Smooth muscle cell (in vitro differentiated cells): Measurements from ENCODE around the gene RSL1D1. TPM values are rescaled to one million over a fixed set of nuclear protein-coding genes. Genes with fewer than 3 reads are reported as not detected.

ENCODE experiments used
- DNase-seq: peaks from one replicate; lab custom pipeline; 2025; ENCODE audit not compliant: unreplicated experiment; lab: John Stamatoyannopoulos, UW
- H2AFZ ChIP-seq: fragments of 200-600 bp; sonication (generic); 2 replicates; pipeline ENCODE4 v1.6.0; 2016; ENCODE audit warnings: antibody characterized with exemption, low read depth, mild to moderate bottlenecking
- H3F3A ChIP-seq: fragments of 200-600 bp; sonication (generic); 2 replicates; pipeline ENCODE4 v1.6.0; 2017; ENCODE audit warnings: antibody characterized with exemption, low read depth
- H3K27ac ChIP-seq: fragments of 200-600 bp; sonication (generic); 2 replicates; pipeline ENCODE4 v1.5.1; 2016; ENCODE audit warnings: low read depth, mild to moderate bottlenecking
- H3K27me3 ChIP-seq: fragments of 200-600 bp; sonication (generic); 2 replicates; pipeline ENCODE4 v1.6.1; 2016; ENCODE audit warnings: low read depth, mild to moderate bottlenecking
- H3K36me3 ChIP-seq: fragments of 200-600 bp; sonication (generic); 2 replicates; pipeline ENCODE4 v1.5.1; 2016; ENCODE audit warnings: low read depth
- H3K4me1 ChIP-seq: fragments of 200-600 bp; sonication (generic); 2 replicates; pipeline ENCODE4 v1.5.1; 2016; ENCODE audit warnings: low read depth
- H3K4me2 ChIP-seq: fragments of 200-600 bp; sonication (generic); 2 replicates; pipeline ENCODE4 v1.6.0; 2016; ENCODE audit warnings: mild to moderate bottlenecking
- H3K4me3 ChIP-seq: fragments of 200-600 bp; sonication (generic); 2 replicates; pipeline ENCODE4 v1.5.1; 2016; ENCODE audit warnings: mild to moderate bottlenecking
- H3K79me2 ChIP-seq: fragments of 200-600 bp; sonication (generic); 2 replicates; pipeline ENCODE4 v1.6.0; 2016; ENCODE audit warnings: low read depth, mild to moderate bottlenecking
- H3K9ac ChIP-seq: fragments of 200-600 bp; sonication (generic); 2 replicates; pipeline ENCODE4 v1.6.0; 2016; ENCODE audit warnings: low read depth
- H3K9me3 ChIP-seq: fragments of 200-600 bp; sonication (generic); replicated peaks from 2 replicates; pipeline ENCODE4 v1.5.1; 2016; ENCODE audit warnings: low read depth
- H4K20me1 ChIP-seq: fragments of 200-600 bp; sonication (generic); 2 replicates; pipeline ENCODE4 v1.6.0; 2016; ENCODE audit warnings: low read depth
- CTCF ChIP-seq: fragments of 200-600 bp; sonication (generic); IDR thresholded peaks from 2 replicates; pipeline ENCODE4 v1.5.1; 2017; ENCODE audit warnings: borderline replicate concordance, mild to moderate bottlenecking, antibody characterized with exemption; ENCODE audit not compliant: insufficient read depth, poor library complexity, severe bottlenecking
- WGBS: methylation state at CpG from one replicate; pipeline ENCODE4 v1.1.7; 2016; ENCODE audit warnings: low lambda C conversion rate; 5-methylcytosine and 5-hydroxymethylcytosine counted together
- polyA plus RNA-seq: library from polyadenylated mRNA; unstranded; fragments of >200 nt; fragmentation: Nextera tagmentation; extraction: Ambion mirVana; gene quantifications from 2 replicates; pipeline ENCODE4 v1.2.1, GENCODE V29; 2016
- total RNA-seq: library from RNA; depleted of rRNA; stranded (reverse); fragments of >200 nt; gene quantifications from 2 replicates; pipeline ENCODE4 v1.2.3, GENCODE V29; 2014

The RSL1D1 gene
- total and polyA plus RNA-seq, 2 experiments from 2014 or later, result 104 to 157 TPM

GRCh38 chr16:11875721-11876120, 24.4 kb upstream of the RSL1D1 start:
- TF ChIP-seq CTCF, result no peak
- DNase-seq, result no peak
- Histone ChIP-seq H4K20me1 (peaks cover 51% of the 10 kb centered on the region), H3K9ac (no peak overlapping the region), H3K4me1 (no peaks in the 10 kb centered on the region), H3K4me3 (no peak overlapping the region), H3K79me2 (peaks cover 6% of the 10 kb centered on the region), H3K27me3 (no peaks in the 10 kb centered on the region), H3K27ac (no peak overlapping the region), H2AFZ (no peak overlapping the region), H3K4me2 (no peak overlapping the region), H3K36me3 (peaks cover 17% of the 10 kb centered on the region), H3F3A (peaks cover 3% of the 10 kb centered on the region), H3K9me3 (no peaks in the 10 kb centered on the region)
- WGBS, result 93% methylated on average over 5 of the region's 5 CpGs

GRCh38 chr16:11871193-11871592, 19.9 kb upstream of the RSL1D1 start:
- 49% methylated on average over 7 of the region's 7 CpGs for WGBS
- DNase-seq, result no peak
- Histone ChIP-seq H3K36me3 (peaks cover 5% of the 10 kb centered on the region), H3K79me2 (peaks cover 6% of the 10 kb centered on the region), H4K20me1 (peaks cover 75% of the 10 kb centered on the region), H3K9me3 (no peaks in the 10 kb centered on the region), H3K27me3 (no peaks in the 10 kb centered on the region), H3K27ac (no peak overlapping the region), H3K4me1 (no peaks in the 10 kb centered on the region), H3K9ac (no peak overlapping the region), H3F3A (peaks cover 17% of the 10 kb centered on the region), H3K4me3 (no peak overlapping the region), H2AFZ (no peak overlapping the region), H3K4me2 (no peak overlapping the region)
- no peak for TF ChIP-seq CTCF

- peaks cover 9% of the 10 kb centered on the region for H3K79me2 ChIP-seq
- H3K4me3 ChIP-seq, result no peak overlapping the region
- no peak overlapping the region for H3K4me2 ChIP-seq
- WGBS, result 72% methylated on average over 3 of the region's 3 CpGs
- H3K27me3 ChIP-seq, result no peaks in the 10 kb centered on the region
- no peak for DNase-seq
- peaks cover 3% of the 10 kb centered on the region for H3K36me3 ChIP-seq
- H3K4me1 ChIP-seq, result no peaks in the 10 kb centered on the region
- no peaks in the 10 kb centered on the region for H3K9me3 ChIP-seq
- no peak overlapping the region for H2AFZ ChIP-seq
- no peak overlapping the region for H3K9ac ChIP-seq
- peaks cover 15% of the 10 kb centered on the region for H3F3A ChIP-seq
- TF ChIP-seq CTCF, result no peak
- H4K20me1 ChIP-seq, result peaks cover 80% of the 10 kb centered on the region
- no peak overlapping the region for H3K27ac ChIP-seq
Measured at GRCh38 chr16:11870399-11870798, 19.1 kb upstream of the RSL1D1 start.
